HEK293T (cell line): Measurements from ENCODE around the gene ACTN2.

Experiments used
- CTCF ChIA-PET: fragments of 350-600 bp; formaldehyde crosslinking; extraction: SDS; loops from one replicate; lab custom pipeline; 2021; ENCODE audit warnings: antibody characterized with exemption, inconsistent platforms; lab: Yijun Ruan, JAX
- POLR2A ChIA-PET: fragments of 350-600 bp; formaldehyde crosslinking; extraction: SDS; loops from one replicate; lab custom pipeline; 2020; ENCODE audit warnings: antibody characterized with exemption, inconsistent platforms; lab: Yijun Ruan, JAX
- DNase-seq: peaks from one replicate; pipeline ENCODE4 v3.0.0; 2012; ENCODE audit warnings: mixed read lengths; ENCODE audit errors: extremely low spot score
- ARNT ChIP-seq: fragments of 450-650 bp; IDR thresholded peaks from 2 replicates; pipeline ENCODE4 v1.6.1; 2017; ENCODE audit warnings: mild to moderate bottlenecking
- BHLHE40 ChIP-seq: fragments of 450-650 bp; IDR thresholded peaks from 2 replicates; pipeline ENCODE4 v1.6.1; 2016; ENCODE audit warnings: mild to moderate bottlenecking, moderate library complexity, borderline replicate concordance
- CTBP1 ChIP-seq: fragments of 450-650 bp; IDR thresholded peaks from 2 replicates; pipeline ENCODE4 v1.6.1; 2016; ENCODE audit warnings: borderline replicate concordance
- ELF4 ChIP-seq: fragments of 450-650 bp; IDR thresholded peaks from 2 replicates; pipeline ENCODE4 v1.6.1; 2017; ENCODE audit warnings: antibody characterized with exemption
- FOXA1 ChIP-seq: fragments of 450-650 bp; IDR thresholded peaks from 2 replicates; pipeline ENCODE4 v1.6.1; 2016; ENCODE audit warnings: mild to moderate bottlenecking
- FOXK2 ChIP-seq: fragments of 450-650 bp; IDR thresholded peaks from 2 replicates; pipeline ENCODE4 v1.6.1; 2016; ENCODE audit warnings: mild to moderate bottlenecking
- FOXM1 ChIP-seq: fragments of 450-650 bp; IDR thresholded peaks from 2 replicates; pipeline ENCODE4 v1.6.1; 2017; ENCODE audit warnings: mild to moderate bottlenecking, borderline replicate concordance
- HDGF ChIP-seq: fragments of 450-650 bp; IDR thresholded peaks from 2 replicates; pipeline ENCODE4 v1.6.1; 2017; ENCODE audit warnings: antibody characterized with exemption, borderline replicate concordance
- L3MBTL2 ChIP-seq: fragments of 450-650 bp; conservative IDR thresholded peaks from 2 replicates; pipeline ENCODE4 v1.6.1; 2016; ENCODE audit warnings: mild to moderate bottlenecking
- LEF1 ChIP-seq: fragments of 450-650 bp; IDR thresholded peaks from 2 replicates; pipeline ENCODE4 v1.6.1; 2017; ENCODE audit warnings: mild to moderate bottlenecking, borderline replicate concordance
- NFRKB ChIP-seq: fragments of 450-650 bp; IDR thresholded peaks from 2 replicates; pipeline ENCODE4 v1.6.1; 2016; ENCODE audit warnings: mild to moderate bottlenecking, moderate library complexity
- SP1 ChIP-seq: fragments of 450-650 bp; IDR thresholded peaks from 2 replicates; pipeline ENCODE4 v1.6.1; 2017
- SUZ12 ChIP-seq: fragments of 450-650 bp; IDR thresholded peaks from 2 replicates; pipeline ENCODE4 v1.6.1; 2016; ENCODE audit warnings: mild to moderate bottlenecking
- TARDBP ChIP-seq: fragments of 450-650 bp; IDR thresholded peaks from 2 replicates; pipeline ENCODE4 v1.6.1; 2016
- ZNF384 ChIP-seq: fragments of 450-650 bp; IDR thresholded peaks from 2 replicates; pipeline ENCODE4 v1.6.1; 2016
- TF ChIP-seq, protein P1 (sequence below): fragments of 450-650 bp; IDR thresholded peaks from 2 replicates; pipeline ENCODE4 v1.6.1; 2016

Gene ACTN2

DNA sequence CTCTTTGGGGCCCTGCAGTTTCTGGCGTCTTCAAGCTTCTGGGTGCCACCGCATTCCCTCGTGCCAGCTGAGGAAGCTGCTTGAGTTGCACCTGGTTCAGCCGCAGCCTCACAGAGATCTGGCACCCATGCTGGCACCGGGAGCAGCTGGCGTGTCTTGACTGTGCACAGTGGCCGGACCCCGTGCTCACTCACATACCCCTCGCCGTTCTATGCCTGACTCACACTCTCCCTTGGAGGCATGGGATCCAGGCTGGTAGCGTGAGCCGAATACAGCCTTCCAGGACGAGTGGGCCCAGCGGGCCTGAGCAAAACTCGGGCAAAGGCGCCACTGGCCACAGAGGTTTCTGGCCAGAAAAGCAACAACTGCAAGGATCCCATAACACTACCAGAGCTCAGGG, 100.2 kb downstream of the ACTN2 start:
- DNase-seq, result no peak
- TF ChIP-seq, protein P1, sequence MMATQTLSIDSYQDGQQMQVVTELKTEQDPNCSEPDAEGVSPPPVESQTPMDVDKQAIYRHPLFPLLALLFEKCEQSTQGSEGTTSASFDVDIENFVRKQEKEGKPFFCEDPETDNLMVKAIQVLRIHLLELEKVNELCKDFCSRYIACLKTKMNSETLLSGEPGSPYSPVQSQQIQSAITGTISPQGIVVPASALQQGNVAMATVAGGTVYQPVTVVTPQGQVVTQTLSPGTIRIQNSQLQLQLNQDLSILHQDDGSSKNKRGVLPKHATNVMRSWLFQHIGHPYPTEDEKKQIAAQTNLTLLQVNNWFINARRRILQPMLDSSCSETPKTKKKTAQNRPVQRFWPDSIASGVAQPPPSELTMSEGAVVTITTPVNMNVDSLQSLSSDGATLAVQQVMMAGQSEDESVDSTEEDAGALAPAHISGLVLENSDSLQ, result no peak
- TF ChIP-seq LEF1, result no peak
- no peak for TF ChIP-seq NFRKB
- TF ChIP-seq FOXA1, result no peak
- no peak for TF ChIP-seq SP1
- TF ChIP-seq TARDBP, result no peak
- TF ChIP-seq ARNT, result no peak
- TF ChIP-seq ELF4, result no peak
- no peak for TF ChIP-seq FOXK2
- no peak for TF ChIP-seq HDGF
- TF ChIP-seq BHLHE40, result no peak
- TF ChIP-seq L3MBTL2, result no peak
- no peak for TF ChIP-seq FOXM1
- no peak for TF ChIP-seq SUZ12
- no peak for TF ChIP-seq CTBP1
- no peak for TF ChIP-seq ZNF384
- POLR2A ChIA-PET, result interaction anchor here (1.1 to 3.3 kb wide), 3 partner anchors 8 to 182 kb away, joined by 3 to 25 read pairs (median 7); partner anchors contain the start of genes HEATR1 and MTR
- CTCF ChIA-PET, result interaction anchor here (0.7 to 1.1 kb wide), 2 partner anchors 10 to 27 kb away, joined by 3 read pairs; no protein-coding TSS in a partner anchor

DNA sequence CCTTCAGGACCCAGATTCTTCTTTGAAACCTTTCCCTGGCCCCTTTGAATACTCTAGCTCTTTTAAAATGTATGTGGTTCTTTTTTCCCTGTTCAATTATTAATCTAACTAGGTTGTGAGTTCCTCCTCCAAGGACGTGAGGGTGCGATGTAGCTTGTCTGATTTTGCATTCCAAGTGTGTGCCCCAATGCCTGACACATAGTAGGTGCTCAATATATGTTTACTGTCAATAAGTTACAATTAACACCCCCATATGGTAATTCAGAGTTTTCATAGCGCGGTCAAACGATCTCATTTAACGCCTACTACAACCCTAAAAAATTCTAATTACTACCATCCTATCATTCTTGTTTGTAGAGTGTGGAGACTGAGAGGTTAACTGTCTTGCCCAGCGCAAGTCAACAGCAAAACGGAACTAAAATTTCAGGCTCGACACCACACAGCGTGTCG, 108.3 kb downstream of the ACTN2 start:
- ChIA-PET CTCF (interaction anchor here (1.5 kb wide), 1 partner anchor 35 kb away, joined by 5 read pairs; no protein-coding TSS in a partner anchor), POLR2A (interaction anchor here (0.7 to 4.3 kb wide), 31 partner anchors 9 to 793 kb away, joined by 3 to 44 read pairs (median 4); partner anchors contain the start of genes HEATR1 and NID1)
- no peak for DNase-seq
- no peak for TF ChIP-seq SUZ12
- no peak for TF ChIP-seq ARNT
- TF ChIP-seq CTBP1, result peak; percentile 91; the same call in 1 of the 2 replicates
- TF ChIP-seq TARDBP, result peak; percentile 89; the same call in 1 of the 2 replicates

DNA sequence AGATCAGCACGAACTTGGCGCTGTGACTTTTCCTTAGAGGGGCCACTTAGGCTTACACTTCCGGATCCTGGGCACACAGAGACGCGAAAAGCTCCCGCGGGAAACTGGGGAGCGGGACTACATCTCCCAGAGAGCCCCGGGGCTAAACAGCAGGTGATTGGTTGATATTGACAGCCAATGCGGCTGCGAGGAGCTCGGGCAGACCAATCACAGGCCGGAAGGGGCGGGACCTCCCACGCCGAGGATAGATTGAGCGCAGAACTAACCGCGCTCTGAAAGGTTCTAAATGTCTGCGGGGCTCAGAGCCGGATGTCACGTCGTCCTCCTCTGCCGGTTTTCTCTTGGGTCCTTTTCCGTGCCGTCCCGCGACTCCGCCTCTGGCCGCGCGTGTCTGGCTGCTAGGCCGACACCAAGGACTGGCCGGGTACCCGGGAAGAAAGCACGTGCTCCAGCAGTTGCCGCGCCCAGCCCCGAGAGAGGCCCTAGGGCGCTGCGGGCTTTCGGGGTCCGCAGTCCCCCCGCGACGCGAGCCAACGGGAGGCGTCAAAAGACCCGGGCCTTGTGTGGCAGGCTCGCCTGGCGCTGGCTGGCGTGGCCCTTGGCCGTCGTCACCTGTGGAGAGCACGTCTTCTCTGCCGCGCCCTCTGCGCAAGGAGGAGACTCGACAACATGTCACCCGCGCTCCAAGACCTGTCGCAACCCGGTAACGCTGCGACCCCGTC, 108.9 kb downstream of the ACTN2 start, which contains the start of gene MTR:
Gene MTR (plus strand): TSS at position 258 of the 722 bp plus-strand sequence. CDS start 412 bp downstream, at position 670.
- POLR2A ChIA-PET, result interaction anchor here (0.6 to 4.3 kb wide), 34 partner anchors 8 to 793 kb away, joined by 3 to 44 read pairs (median 4); partner anchors contain the start of genes HEATR1 and NID1
- TF ChIP-seq CTBP1 (no peak; the same call in 1 of the 2 replicates), ZNF384 (no peak), ELF4 (peak; percentile 95), L3MBTL2 (peak; percentile 99), ARNT (peak; percentile 71)
- TF ChIP-seq, protein P1, result peak; percentile 94
- DNase-seq, result peak; percentile 100
- CTCF ChIA-PET, result interaction anchor here (1.5 kb wide), 1 partner anchor 36 kb away, joined by 5 read pairs; no protein-coding TSS in a partner anchor

DNA sequence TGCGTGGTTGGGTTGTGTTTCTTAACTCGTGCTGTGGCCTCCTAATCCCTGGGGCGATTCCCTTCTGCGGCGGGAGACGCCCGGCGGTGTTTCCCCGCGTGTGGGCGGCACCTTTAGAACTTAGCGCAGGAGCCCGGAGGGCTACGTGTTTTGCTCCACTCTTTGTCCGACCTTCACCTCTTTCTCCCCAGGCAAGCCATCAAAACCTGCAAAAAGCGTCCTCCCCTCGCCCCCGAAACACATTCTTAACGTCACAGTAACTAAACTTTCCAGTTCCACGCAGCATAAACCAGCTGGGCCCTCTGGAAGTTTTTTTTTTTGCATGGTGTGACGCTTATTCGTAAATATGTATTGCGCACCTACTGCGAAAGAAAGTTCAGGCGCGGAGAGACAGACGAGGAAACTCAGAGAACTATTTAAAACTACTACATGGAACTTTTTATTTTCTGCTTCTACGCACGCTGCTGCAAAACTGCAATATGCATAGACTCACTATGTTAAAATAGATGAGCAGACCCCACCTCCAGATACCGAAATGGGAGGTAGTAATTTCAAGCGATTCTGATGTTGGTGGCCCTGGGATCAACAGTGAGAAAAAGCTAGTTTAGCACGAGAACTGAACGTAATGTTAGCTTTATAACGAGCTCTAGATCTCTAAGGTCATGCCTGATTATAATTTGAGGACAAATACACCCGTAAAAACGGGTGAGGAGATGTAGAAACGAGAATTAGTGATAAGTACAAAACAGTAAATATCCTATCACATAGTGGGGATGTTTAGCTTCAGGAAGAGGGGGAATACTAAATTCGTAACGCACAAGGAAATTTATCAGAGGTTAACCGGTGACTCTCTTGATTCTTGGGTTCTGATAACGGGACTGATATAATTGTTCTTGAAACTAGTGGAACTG, 109.7 kb downstream of the ACTN2 start:
- TF ChIP-seq FOXA1 (no peak), CTBP1 (no peak), SUZ12 (no peak), ARNT (no peak), SP1 (no peak), NFRKB (no peak), LEF1 (no peak), HDGF (no peak), FOXK2 (no peak), FOXM1 (no peak), ZNF384 (peak; percentile 74; the same call in 1 of the 2 replicates), TARDBP (peak; percentile 26; the same call in 1 of the 2 replicates), L3MBTL2 (no peak), ELF4 (no peak), BHLHE40 (no peak)
- TF ChIP-seq, protein P1, result no peak

DNA sequence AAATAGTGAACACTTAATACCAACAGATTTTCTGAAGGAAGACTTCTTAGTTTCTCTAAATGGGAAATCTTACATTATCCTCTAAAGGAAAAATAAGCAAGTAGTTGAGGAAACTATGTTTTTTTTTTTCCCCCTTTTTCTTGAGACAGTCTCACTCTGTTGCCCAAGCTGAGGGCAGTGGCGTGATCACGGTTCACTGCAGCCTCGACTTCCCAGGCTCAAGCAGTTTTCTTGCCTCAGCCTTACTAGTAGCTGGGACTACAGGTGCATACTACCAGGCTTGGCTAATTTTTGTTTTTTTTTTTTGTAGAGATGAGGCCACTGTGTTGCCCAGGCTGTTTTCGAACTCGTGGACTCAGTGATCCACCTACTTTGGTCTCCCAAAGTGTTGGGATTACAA, 112.7 kb downstream of the ACTN2 start:
- TF ChIP-seq L3MBTL2 (no peak), ARNT (no peak), SP1 (no peak), CTBP1 (no peak), LEF1 (no peak), HDGF (no peak)
- POLR2A ChIA-PET, result no interaction called here
- no peak for DNase-seq
- CTCF ChIA-PET, result no interaction called here

More for the DNA sequence above, 109.7 kb downstream of the ACTN2 start:
- ChIA-PET POLR2A (interaction anchor here (0.7 to 4.3 kb wide), 3 partner anchors 9 to 192 kb away, joined by 3 to 44 read pairs (median 12); partner anchors contain the start of gene HEATR1), CTCF (no interaction called here)
- DNase-seq, result peak; percentile 56
